IPS-18c (cell line): ENCODE measurements around the gene MIER2.
"Not testable (repeated sequence)": the region's sequence is repeated elsewhere in the genome, so short reads cannot be mapped to it uniquely, and the experiment has no call there.

Experiments
- H3K4me3 ChIP-seq: 2 replicates; pipeline ENCODE4 v1.7.0; 2013; ENCODE audit warnings: low read depth, mild to moderate bottlenecking, low read length, moderate library complexity; ENCODE audit not compliant: insufficient read depth
- H3K9me3 ChIP-seq: one replicate; pipeline ENCODE4 v1.6.1; 2013; ENCODE audit warnings: mild to moderate bottlenecking, low read length, moderate library complexity; ENCODE audit not compliant: control insufficient read depth, insufficient read depth

The MIER2 gene

GRCh38 chr19:368630-369024, 24.0 kb upstream of the MIER2 start:
- H3K9me3 ChIP-seq = no peaks in the 10 kb centered on the region
- no peak overlapping the region for H3K4me3 ChIP-seq

GRCh38 chr19:367963-368629, 23.5 kb upstream of the MIER2 start:
- Histone ChIP-seq H3K4me3 (no peak overlapping the region), H3K9me3 (no peaks in the 10 kb centered on the region)

- H3K4me3 ChIP-seq = no peak overlapping the region
- H3K9me3 ChIP-seq = no peaks in the 10 kb centered on the region
Measured at GRCh38 chr19:367561-367960, 23.0 kb upstream of the MIER2 start.

- H3K9me3 ChIP-seq = no peaks in the 10 kb centered on the region
- no peak overlapping the region for H3K4me3 ChIP-seq
Measured at GRCh38 chr19:366951-367350, 22.4 kb upstream of the MIER2 start.

GRCh38 chr19:366205-366783, 21.7 kb upstream of the MIER2 start:
- no peaks in the 10 kb centered on the region for H3K9me3 ChIP-seq

GRCh38 chr19:364496-365287, 20.1 kb upstream of the MIER2 start:
- Histone ChIP-seq H3K9me3 (no peaks in the 10 kb centered on the region), H3K4me3 (no peak overlapping the region)

More at GRCh38 chr19:366205-366783, 21.7 kb upstream of the MIER2 start:
- no peak overlapping the region for H3K4me3 ChIP-seq

- Histone ChIP-seq H3K4me3 (no peak overlapping the region), H3K9me3 (no peaks in the 10 kb centered on the region)
Measured at GRCh38 chr19:362683-363082, 18.1 kb upstream of the MIER2 start.

- Histone ChIP-seq H3K9me3 (no peaks in the 10 kb centered on the region), H3K4me3 (no peak overlapping the region)
Measured at GRCh38 chr19:362154-362553, 17.6 kb upstream of the MIER2 start.

GRCh38 chr19:359653-359925, 15.0 kb upstream of the MIER2 start:
- Histone ChIP-seq H3K9me3 (no peaks in the 10 kb centered on the region), H3K4me3 (no peak overlapping the region)

GRCh38 chr19:355536-355935, 10.9 kb upstream of the MIER2 start:
- H3K4me3 ChIP-seq = not testable (repeated sequence)

GRCh38 chr19:355134-355533, 10.5 kb upstream of the MIER2 start:
- H3K9me3 ChIP-seq = peaks cover 2% of the 10 kb centered on the region
- H3K4me3 ChIP-seq = no peak overlapping the region

More at GRCh38 chr19:355536-355935, 10.9 kb upstream of the MIER2 start:
- H3K9me3 ChIP-seq = not testable (repeated sequence)

- Histone ChIP-seq H3K9me3 (peaks cover 2% of the 10 kb centered on the region), H3K4me3 (no peak overlapping the region)
Measured at GRCh38 chr19:351976-352625, 7.5 kb upstream of the MIER2 start.

GRCh38 chr19:347946-348861, 3.6 kb upstream of the MIER2 start:
- no peak overlapping the region for H3K4me3 ChIP-seq
- H3K9me3 ChIP-seq = no peaks in the 10 kb centered on the region

- Histone ChIP-seq H3K4me3 (peak overlapping the region; percentile 58), H3K9me3 (no peaks in the 10 kb centered on the region)
Measured at GRCh38 chr19:345320-345879, 804 bp upstream of the MIER2 start.

GRCh38 chr19:343941-344624, 513 bp downstream of the MIER2 start:
- H3K4me3 ChIP-seq = peak overlapping the region; percentile 78
- no peaks in the 10 kb centered on the region for H3K9me3 ChIP-seq

- peak overlapping the region; percentile 78 for H3K4me3 ChIP-seq
Measured at GRCh38 chr19:343451-343931, 1.1 kb downstream of the MIER2 start.

More at GRCh38 chr19:343451-343931, 1.1 kb downstream of the MIER2 start:
- no peaks in the 10 kb centered on the region for H3K9me3 ChIP-seq
